GM12878 (cell line): Measurements from ENCODE around the gene COQ3.

ENCODE experiments used
- CBFB ChIP-seq: IDR thresholded peaks from 2 replicates; pipeline ENCODE4 v1.6.1; 2016; ENCODE audit warnings: antibody characterized with exemption, low read depth
- CEBPB ChIP-seq, 2 experiments: fragments of 150-350 bp in 1 of 2; IDR thresholded peaks; 2 replicates each; pipeline ENCODE4 v1.6.1; 2012 to 2014; ENCODE audit warnings: low read depth in 2 of 2, low read length in 2 of 2, borderline replicate concordance in 1 of 2, inconsistent platforms in 1 of 2
- CHD1 ChIP-seq: IDR thresholded peaks from 2 replicates; pipeline ENCODE4 v1.6.1; 2012; ENCODE audit warnings: low read depth, low read length, improper control_type of control experiment
- CTCF ChIP-seq, 3 experiments: IDR thresholded peaks in 2 of 3; conservative IDR thresholded peaks in 1 of 3; 2 replicates each; pipeline ENCODE4 v1.5.1; 2011; ENCODE audit warnings: low read depth in 3 of 3, low read length in 3 of 3, mild to moderate bottlenecking in 3 of 3, control low read depth in 2 of 3, moderate library complexity in 2 of 3, inconsistent platforms in 1 of 3, mixed read lengths in 1 of 3; ENCODE audit not compliant: control insufficient read depth in 2 of 3, insufficient read depth in 1 of 3; ENCODE audit errors: extremely low read depth in 1 of 3
- NFIC ChIP-seq: IDR thresholded peaks from 2 replicates; pipeline ENCODE4 v1.6.1; 2012; ENCODE audit warnings: low read depth, mild to moderate bottlenecking, inconsistent platforms, low read length, moderate library complexity
- USF2 ChIP-seq: IDR thresholded peaks from 2 replicates; pipeline ENCODE4 v1.6.1; 2011; ENCODE audit warnings: low read depth, low read length, improper control_type of control experiment, borderline replicate concordance

- no peak for TF ChIP-seq CTCF (IDR thresholded peaks at IDR 0.05 in 2 of 3, conservative IDR thresholded peaks at IDR 0.05 in 1 of 3; ENCODE audit: control insufficient read depth in 2 of 3, extremely low read depth in 1 of 3, insufficient read depth in 1 of 3, low read depth in 3 of 3, low read length in 3 of 3)
- no peak for TF ChIP-seq CEBPB (IDR thresholded peaks at IDR 0.05; ENCODE audit: borderline replicate concordance in 1 of 2, low read depth in 2 of 2, low read length in 2 of 2)
- no peak for TF ChIP-seq CHD1
- TF ChIP-seq USF2, result no peak
- TF ChIP-seq CBFB, result no peak
- TF ChIP-seq NFIC, result no peak
Observed at GRCh38 chr6:99402448-99402847, 8.5 kb upstream of the COQ3 start.
